ENCODE measurements around the gene MAK. TPM values are rescaled to one million over a fixed set of nuclear protein-coding genes. Genes with fewer than 3 reads are reported as not detected.

MAK gene
- polyA plus RNA-seq, 1 donor from 2014 or later = not detected

GRCh38 chr6:10759884-10760329 is 78.4 kb downstream of the MAK start:
- Histone ChIP-seq H3K36me3 (ENCODE audit: insufficient read depth, low read length) (peaks cover 9% of the 10 kb centered on the region), H4K20me1 (ENCODE audit: insufficient read depth) (no peaks in the 10 kb centered on the region), H3K9me2 (ENCODE audit: insufficient read depth, low read length) (no peaks in the 10 kb centered on the region), H3K27ac (ENCODE audit: low read length) (no peak overlapping the region), H3K9me3 (ENCODE audit: low read length) (no peaks in the 10 kb centered on the region), H3K27me3 (ENCODE audit: insufficient read depth, low read depth, low read length) (no peaks in the 10 kb centered on the region), H3K4me2 (ENCODE audit: low read length) (no peak overlapping the region), H3K4me3 (ENCODE audit: low read length) (no peak overlapping the region), H3K9ac (ENCODE audit: low read length) (no peak overlapping the region), H3K79me2 (replicated peaks; ENCODE audit: insufficient read depth, low read length) (no peaks in the 10 kb centered on the region), H3F3A (ENCODE audit: insufficient read depth, low read length, poor library complexity, severe bottlenecking) (no peaks in the 10 kb centered on the region), H2AFZ (ENCODE audit: low read depth, low read length) (no peak overlapping the region)
- no peak for TF ChIP-seq CTCF (IDR thresholded peaks at IDR 0.05; ENCODE audit: poor library complexity, severe bottlenecking)
- TF ChIP-seq TAF1 (IDR thresholded peaks at IDR 0.05; ENCODE audit: low read depth) = no peak
- TF ChIP-seq SMC3 (conservative IDR thresholded peaks at IDR 0.05; ENCODE audit: poor library complexity) = no peak
- no peak for TF ChIP-seq REST (IDR thresholded peaks at IDR 0.05; ENCODE audit: borderline replicate concordance)

GRCh38 chr6:10759312-10759839 is 79.0 kb downstream of the MAK start:
- Histone ChIP-seq H3F3A (ENCODE audit: insufficient read depth, low read length, poor library complexity, severe bottlenecking) (no peaks in the 10 kb centered on the region), H3K9me3 (ENCODE audit: low read length) (no peaks in the 10 kb centered on the region), H3K36me3 (ENCODE audit: insufficient read depth, low read length) (peaks cover 11% of the 10 kb centered on the region), H3K27ac (ENCODE audit: low read length) (no peak overlapping the region), H2AFZ (ENCODE audit: low read depth, low read length) (no peak overlapping the region), H3K4me2 (ENCODE audit: low read length) (no peak overlapping the region), H4K20me1 (ENCODE audit: insufficient read depth) (no peaks in the 10 kb centered on the region), H3K27me3 (ENCODE audit: insufficient read depth, low read depth, low read length) (no peaks in the 10 kb centered on the region), H3K9me2 (ENCODE audit: insufficient read depth, low read length) (no peaks in the 10 kb centered on the region), H3K4me3 (ENCODE audit: low read length) (no peak overlapping the region), H3K9ac (ENCODE audit: low read length) (no peak overlapping the region), H3K79me2 (replicated peaks; ENCODE audit: insufficient read depth, low read length) (no peaks in the 10 kb centered on the region)
- no peak for TF ChIP-seq SMC3 (conservative IDR thresholded peaks at IDR 0.05; ENCODE audit: poor library complexity)
- TF ChIP-seq EZH2 (IDR thresholded peaks at IDR 0.05; ENCODE audit: borderline replicate concordance, insufficient read depth, low read length, poor library complexity, severe bottlenecking) = no peak
- TF ChIP-seq REST (IDR thresholded peaks at IDR 0.05; ENCODE audit: borderline replicate concordance) = no peak
- TF ChIP-seq CTCF (IDR thresholded peaks at IDR 0.05; ENCODE audit: poor library complexity, severe bottlenecking) = peak; percentile 39
- no peak for TF ChIP-seq EP300 (conservative IDR thresholded peaks at IDR 0.05; ENCODE audit: poor library complexity, severe bottlenecking)
- TF ChIP-seq POLR2AphosphoS5 (IDR thresholded peaks at IDR 0.05) = no peak
- no peak for TF ChIP-seq RAD21 (conservative IDR thresholded peaks at IDR 0.05)
